D721Med (cell line): ENCODE measurements around the gene GPR135.

Source experiments
- DNase-seq: peaks from one replicate; pipeline ENCODE4 v3.0.0; 2011; ENCODE audit warnings: low spot score; ENCODE audit not compliant: insufficient read length
- FAIRE-seq: peaks from 2 replicates; lab custom pipeline; 2011; peaks lifted over from hg19 to GRCh38; lab: Jason Lieb, UNC
- TF ChIP-seq, protein P1 (sequence below): IDR thresholded peaks from 2 replicates; pipeline ENCODE4 v1.5.1; 2012; ENCODE audit warnings: mild to moderate bottlenecking, control low read depth; ENCODE audit not compliant: insufficient read depth; ENCODE audit errors: missing control alignments

GPR135 gene

DNA sequence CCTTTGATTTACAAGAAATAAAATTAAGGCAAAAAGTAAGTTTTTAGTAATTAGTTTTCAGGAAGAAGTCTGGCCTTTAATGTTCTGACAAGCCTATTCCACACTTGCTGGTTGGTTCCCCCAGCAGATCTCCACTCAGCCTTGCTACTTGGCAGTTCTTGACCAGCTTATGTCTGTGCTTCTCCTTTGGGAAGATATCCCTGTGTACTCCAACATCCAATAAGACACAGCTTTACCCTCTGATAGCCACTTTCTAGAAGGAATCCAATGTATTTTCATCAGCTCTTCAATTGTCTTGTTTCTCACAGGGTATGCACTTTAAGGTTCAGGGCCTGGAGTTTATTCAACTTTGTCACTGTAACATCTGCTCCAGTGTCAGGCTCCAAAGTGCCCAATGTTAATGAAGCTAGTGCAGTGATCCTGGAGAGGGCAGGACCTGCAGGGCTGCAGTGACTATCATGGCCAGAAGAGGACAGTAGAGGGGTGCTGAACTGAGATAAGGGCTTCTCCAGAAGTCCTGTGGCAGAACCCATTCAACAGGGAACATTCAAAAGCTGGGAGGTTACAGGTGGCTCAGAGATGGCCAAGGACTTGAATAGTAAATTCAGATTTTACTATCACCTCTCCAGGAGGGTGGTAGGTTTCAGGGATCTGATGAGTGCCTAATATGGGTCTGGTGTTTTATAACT lies 42.0 kb upstream of the GPR135 start:
- TF ChIP-seq, protein P1, sequence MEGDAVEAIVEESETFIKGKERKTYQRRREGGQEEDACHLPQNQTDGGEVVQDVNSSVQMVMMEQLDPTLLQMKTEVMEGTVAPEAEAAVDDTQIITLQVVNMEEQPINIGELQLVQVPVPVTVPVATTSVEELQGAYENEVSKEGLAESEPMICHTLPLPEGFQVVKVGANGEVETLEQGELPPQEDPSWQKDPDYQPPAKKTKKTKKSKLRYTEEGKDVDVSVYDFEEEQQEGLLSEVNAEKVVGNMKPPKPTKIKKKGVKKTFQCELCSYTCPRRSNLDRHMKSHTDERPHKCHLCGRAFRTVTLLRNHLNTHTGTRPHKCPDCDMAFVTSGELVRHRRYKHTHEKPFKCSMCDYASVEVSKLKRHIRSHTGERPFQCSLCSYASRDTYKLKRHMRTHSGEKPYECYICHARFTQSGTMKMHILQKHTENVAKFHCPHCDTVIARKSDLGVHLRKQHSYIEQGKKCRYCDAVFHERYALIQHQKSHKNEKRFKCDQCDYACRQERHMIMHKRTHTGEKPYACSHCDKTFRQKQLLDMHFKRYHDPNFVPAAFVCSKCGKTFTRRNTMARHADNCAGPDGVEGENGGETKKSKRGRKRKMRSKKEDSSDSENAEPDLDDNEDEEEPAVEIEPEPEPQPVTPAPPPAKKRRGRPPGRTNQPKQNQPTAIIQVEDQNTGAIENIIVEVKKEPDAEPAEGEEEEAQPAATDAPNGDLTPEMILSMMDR: peak; percentile 91
- DNase-seq: peak; percentile 21
- peak; percentile 16 for FAIRE-seq

- FAIRE-seq (no peak), DNase-seq (no peak)
- TF ChIP-seq, protein P1: no peak
Observed at GRCh38 chr14:59503256-59503655, 38.1 kb upstream of the GPR135 start.

DNA sequence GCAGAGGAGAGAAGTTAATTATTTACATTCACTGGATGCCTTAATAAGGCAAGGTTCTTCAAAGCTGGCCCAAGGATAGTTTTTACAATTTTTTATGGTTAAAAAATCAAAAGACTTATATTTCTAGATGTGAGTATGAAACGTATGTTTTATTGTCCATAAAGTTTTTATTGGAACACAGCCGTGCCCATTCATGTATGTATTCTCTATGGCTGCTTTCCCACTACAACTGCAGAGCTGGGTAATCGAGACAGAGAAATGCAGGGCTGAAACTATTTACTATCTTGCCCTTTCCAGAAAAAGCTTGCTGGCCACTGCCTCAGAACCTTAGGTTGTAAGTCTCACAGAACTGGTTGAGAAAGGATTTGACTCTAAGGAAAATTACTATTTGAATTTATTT lies 35.6 kb upstream of the GPR135 start:
- no peak for FAIRE-seq
- no peak for DNase-seq
- TF ChIP-seq, protein P1: no peak

- TF ChIP-seq, protein P1: no peak
- FAIRE-seq (no peak), DNase-seq (no peak)
Observed at GRCh38 chr14:59492384-59492783, 27.2 kb upstream of the GPR135 start.

- no peak for DNase-seq
- TF ChIP-seq, protein P1: no peak
- FAIRE-seq: no peak
Observed at GRCh38 chr14:59490756-59491155, 25.6 kb upstream of the GPR135 start.

- TF ChIP-seq, protein P1: no peak
- FAIRE-seq (no peak), DNase-seq (no peak)
Observed at GRCh38 chr14:59484639-59485175, 19.5 kb upstream of the GPR135 start.
